DND-41 (cell line): Measurements from ENCODE around the gene FEM1A.

Experiments used
- EZH2 ChIP-seq: IDR thresholded peaks from 3 replicates; pipeline ENCODE4 v1.6.1; 2012; ENCODE audit warnings: borderline replicate concordance, low read depth, mild to moderate bottlenecking, moderate library complexity, low read length, inconsistent platforms; ENCODE audit not compliant: severe bottlenecking
- TF ChIP-seq, protein P1 (sequence below): IDR thresholded peaks from 2 replicates; pipeline ENCODE4 v1.5.1; 2012; ENCODE audit warnings: borderline replicate concordance, low read length, moderate library complexity, mild to moderate bottlenecking; ENCODE audit not compliant: poor library complexity, severe bottlenecking; ENCODE audit errors: extremely low read depth

- TF ChIP-seq, protein P1, sequence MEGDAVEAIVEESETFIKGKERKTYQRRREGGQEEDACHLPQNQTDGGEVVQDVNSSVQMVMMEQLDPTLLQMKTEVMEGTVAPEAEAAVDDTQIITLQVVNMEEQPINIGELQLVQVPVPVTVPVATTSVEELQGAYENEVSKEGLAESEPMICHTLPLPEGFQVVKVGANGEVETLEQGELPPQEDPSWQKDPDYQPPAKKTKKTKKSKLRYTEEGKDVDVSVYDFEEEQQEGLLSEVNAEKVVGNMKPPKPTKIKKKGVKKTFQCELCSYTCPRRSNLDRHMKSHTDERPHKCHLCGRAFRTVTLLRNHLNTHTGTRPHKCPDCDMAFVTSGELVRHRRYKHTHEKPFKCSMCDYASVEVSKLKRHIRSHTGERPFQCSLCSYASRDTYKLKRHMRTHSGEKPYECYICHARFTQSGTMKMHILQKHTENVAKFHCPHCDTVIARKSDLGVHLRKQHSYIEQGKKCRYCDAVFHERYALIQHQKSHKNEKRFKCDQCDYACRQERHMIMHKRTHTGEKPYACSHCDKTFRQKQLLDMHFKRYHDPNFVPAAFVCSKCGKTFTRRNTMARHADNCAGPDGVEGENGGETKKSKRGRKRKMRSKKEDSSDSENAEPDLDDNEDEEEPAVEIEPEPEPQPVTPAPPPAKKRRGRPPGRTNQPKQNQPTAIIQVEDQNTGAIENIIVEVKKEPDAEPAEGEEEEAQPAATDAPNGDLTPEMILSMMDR, result peak; percentile 97
- TF ChIP-seq EZH2, result no peak
Observed at GRCh38 chr19:4811328-4812131, 20.0 kb downstream of the FEM1A start.
